Astrocyte (in vitro differentiated cells and primary cell): ENCODE results near the gene ALDH3B2.

Experiments
- EZH2 ChIP-seq: IDR thresholded peaks from 2 replicates; pipeline ENCODE4 v1.6.1; 2012; ENCODE audit warnings: mild to moderate bottlenecking, low read length, inconsistent platforms; ENCODE audit not compliant: insufficient read depth
- TF ChIP-seq, protein P1 (sequence below): IDR thresholded peaks from 2 replicates; pipeline ENCODE4 v1.5.1; 2011; ENCODE audit warnings: low read depth, mild to moderate bottlenecking, inconsistent platforms, low read length, moderate library complexity; ENCODE audit not compliant: insufficient read depth

DNA sequence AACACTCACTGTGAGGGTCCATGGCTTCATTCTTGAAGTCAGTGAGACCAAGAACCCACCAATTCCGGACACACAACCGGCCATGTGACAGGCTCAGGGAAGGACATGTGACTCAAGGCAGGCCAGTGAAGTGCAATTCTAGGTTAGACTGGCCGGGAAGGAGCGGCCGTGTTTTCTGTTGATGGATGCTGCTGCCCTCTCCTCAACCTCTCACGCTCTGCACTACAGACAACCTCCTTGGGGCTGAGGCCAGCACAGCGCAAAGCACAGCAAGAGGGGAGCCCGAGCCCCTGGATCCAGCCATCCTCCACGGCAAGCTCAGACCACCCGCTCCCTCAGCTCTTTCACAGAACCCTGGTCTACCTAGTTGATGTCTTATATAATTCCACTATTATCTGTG, 47.5 kb downstream of the ALDH3B2 start:
- TF ChIP-seq, protein P1, sequence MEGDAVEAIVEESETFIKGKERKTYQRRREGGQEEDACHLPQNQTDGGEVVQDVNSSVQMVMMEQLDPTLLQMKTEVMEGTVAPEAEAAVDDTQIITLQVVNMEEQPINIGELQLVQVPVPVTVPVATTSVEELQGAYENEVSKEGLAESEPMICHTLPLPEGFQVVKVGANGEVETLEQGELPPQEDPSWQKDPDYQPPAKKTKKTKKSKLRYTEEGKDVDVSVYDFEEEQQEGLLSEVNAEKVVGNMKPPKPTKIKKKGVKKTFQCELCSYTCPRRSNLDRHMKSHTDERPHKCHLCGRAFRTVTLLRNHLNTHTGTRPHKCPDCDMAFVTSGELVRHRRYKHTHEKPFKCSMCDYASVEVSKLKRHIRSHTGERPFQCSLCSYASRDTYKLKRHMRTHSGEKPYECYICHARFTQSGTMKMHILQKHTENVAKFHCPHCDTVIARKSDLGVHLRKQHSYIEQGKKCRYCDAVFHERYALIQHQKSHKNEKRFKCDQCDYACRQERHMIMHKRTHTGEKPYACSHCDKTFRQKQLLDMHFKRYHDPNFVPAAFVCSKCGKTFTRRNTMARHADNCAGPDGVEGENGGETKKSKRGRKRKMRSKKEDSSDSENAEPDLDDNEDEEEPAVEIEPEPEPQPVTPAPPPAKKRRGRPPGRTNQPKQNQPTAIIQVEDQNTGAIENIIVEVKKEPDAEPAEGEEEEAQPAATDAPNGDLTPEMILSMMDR: no peak
- no peak for TF ChIP-seq EZH2
